T-cell (primary cell): ENCODE results near the gene IL17REL. TPM values are rescaled to one million over a fixed set of nuclear protein-coding genes. Genes with fewer than 3 reads are reported as not detected.
"Not testable (repeated sequence)": the region's sequence is repeated elsewhere in the genome, so short reads cannot be mapped to it uniquely, and the experiment has no call there.

Experiments
- ATAC-seq, 4 experiments: fragments of 200-7000 bp in 3 of 4; fragments of 150-1000 bp in 1 of 4; cut with Tn5 transposase; replicated peaks in 1 of 4; 1 replicate in 3 of 4; 2 replicates in 1 of 4; pipeline ENCODE4 v1.10.0; 2021; ENCODE audit warnings: moderate library complexity in 3 of 4, mild to moderate bottlenecking in 2 of 4, moderate number of reproducible peaks in 1 of 4
- CTCF ChIA-PET, 2 donors: fragments of 300-600 bp; sonication (Branson Sonifier 250); formaldehyde crosslinking; loops; one replicate each; lab custom pipeline; 2022; ENCODE audit warnings: antibody characterized with exemption in 2 of 2; lab: Charles Lee
- POLR2A ChIA-PET, 2 donors: fragments of 300-600 bp; sonication (Branson Sonifier 250); formaldehyde crosslinking; loops; one replicate each; lab custom pipeline; 2022; ENCODE audit warnings: antibody characterized with exemption in 2 of 2; lab: Charles Lee
- DNase-seq, 35 experiments: peaks; one replicate each; pipeline versions ENCODE4 v3.0.0 to v3.0.0-alpha.2; 2013 to 2023
- H3K27ac ChIP-seq: one replicate; pipeline ENCODE4 v1.5.1; 2013; ENCODE audit warnings: low read length
- H3K27me3 ChIP-seq, 2 experiments: replicated peaks in 1 of 2; 1 replicate in 1 of 2; 2 replicates in 1 of 2; pipeline versions ENCODE4 v1.6.1 to v1.7.0; 2013; ENCODE audit warnings: low read length in 1 of 2, mixed read lengths in 1 of 2; ENCODE audit not compliant: control insufficient read depth in 2 of 2, insufficient read depth in 2 of 2; ENCODE audit errors: extremely low read depth in 1 of 2
- H3K36me3 ChIP-seq, 2 donors: 1 replicate in 1 of 2; 2 replicates in 1 of 2; pipeline versions ENCODE4 v1.6.1 to v1.7.0; 2013; ENCODE audit warnings: low read length in 1 of 2; ENCODE audit not compliant: control insufficient read depth in 2 of 2, insufficient read depth in 1 of 2; ENCODE audit errors: extremely low read depth in 1 of 2
- H3K4me1 ChIP-seq, 2 experiments: 1 replicate in 1 of 2; 2 replicates in 1 of 2; pipeline versions ENCODE4 v1.6.1 to v1.7.0; 2013; ENCODE audit warnings: low read length in 2 of 2, mixed read lengths in 1 of 2; ENCODE audit not compliant: insufficient read depth in 2 of 2, control insufficient read depth in 1 of 2; ENCODE audit errors: extremely low read depth in 1 of 2
- H3K4me3 ChIP-seq, 2 donors: 1 replicate in 1 of 2; 2 replicates in 1 of 2; pipeline versions ENCODE4 v1.5.1 to v1.7.0; 2013; ENCODE audit warnings: mild to moderate bottlenecking in 2 of 2, low read length in 1 of 2, moderate library complexity in 1 of 2; ENCODE audit not compliant: control insufficient read depth in 1 of 2; ENCODE audit errors: extremely low read depth in 1 of 2
- H3K9me3 ChIP-seq: 2 replicates; pipeline ENCODE4 v1.7.0; 2013
- H3K27ac Mint-ChIP-seq, 2 donors: one replicate each; pipeline ENCODE4 v1.8.0; 2020 to 2021; ENCODE audit warnings: mild to moderate bottlenecking in 2 of 2, mixed read lengths in 2 of 2
- H3K27me3 Mint-ChIP-seq, 2 donors: one replicate each; pipeline ENCODE4 v1.8.0; 2021 to 2022; ENCODE audit warnings: mixed read lengths in 2 of 2
- H3K36me3 Mint-ChIP-seq: one replicate; pipeline ENCODE4 v1.8.0; 2021; ENCODE audit warnings: mixed read lengths
- H3K4me1 Mint-ChIP-seq, 3 donors: one replicate each; pipeline ENCODE4 v1.8.0; 2020 to 2022; ENCODE audit warnings: mixed read lengths in 3 of 3, mild to moderate bottlenecking in 1 of 3
- H3K4me3 Mint-ChIP-seq, 3 donors: one replicate each; pipeline ENCODE4 v1.8.0; 2020 to 2022; ENCODE audit warnings: mild to moderate bottlenecking in 3 of 3, mixed read lengths in 3 of 3, moderate library complexity in 3 of 3
- H3K9me3 Mint-ChIP-seq, 3 donors: one replicate each; pipeline ENCODE4 v1.8.0; 2020 to 2022; ENCODE audit warnings: mixed read lengths in 3 of 3
- WGBS: methylation state at CpG from one replicate; pipeline ENCODE4 v1.1.5; 2013; ENCODE audit warnings: missing lambda C conversion rate; ENCODE audit not compliant: insufficient coverage; 5-methylcytosine and 5-hydroxymethylcytosine counted together
- total RNA-seq, 35 experiments: library from RNA in 6 of 35; stranded (reverse) in 6 of 35; fragments of 120-200 nt in 1 of 35; gene quantifications; one replicate each; pipeline versions ENCODE4 v1.2.1 to v1.2.4 and lab custom pipeline; 2013 to 2026

IL17REL gene
- total RNA-seq, 5 donors from 2014 or later (not counting 1 experiment from before 2014, with no cell fraction given) = 0.10 TPM; not detected in 4

DNA sequence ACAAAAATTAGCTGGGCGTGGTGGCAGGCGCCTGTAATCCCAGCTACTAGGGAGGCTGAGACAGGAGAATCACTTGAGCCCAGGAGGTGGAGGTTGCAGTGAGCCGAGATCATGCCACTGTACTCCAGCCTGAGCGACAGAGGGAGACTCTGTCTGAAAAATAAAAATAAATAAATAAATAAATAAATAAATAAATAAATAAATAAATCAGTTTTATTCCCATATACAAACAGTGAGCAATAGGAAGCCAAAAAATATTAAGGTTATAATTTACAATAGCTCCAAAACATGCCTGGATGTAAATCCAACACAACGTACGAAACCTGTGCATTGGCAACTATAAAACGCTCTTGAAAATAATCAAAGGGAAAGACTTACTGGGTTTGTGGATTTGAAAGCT, 30.8 kb downstream of the IL17REL start:
- H3K27ac Mint-ChIP-seq, H3K4me3 ChIP-seq, H3K27ac ChIP-seq, H3K4me3 Mint-ChIP-seq, POLR2A ChIA-PET, H3K9me3 ChIP-seq, DNase-seq, H3K36me3 ChIP-seq, H3K4me1 Mint-ChIP-seq, ATAC-seq: not testable (repeated sequence)
- H3K27me3 ChIP-seq = peaks cover 0 to 27% of the 10 kb centered on the region in 2 experiments
- Mint-ChIP-seq H3K36me3 (peaks cover 17% of the 10 kb centered on the region), H3K27me3 (peaks cover 8 to 36% of the 10 kb centered on the region in 2 donors), H3K9me3 (peaks cover 14 to 22% (median 15%) of the 10 kb centered on the region in 3 donors)
- CTCF ChIA-PET = interaction anchor here in 1 of 2 donors (1.2 kb wide), 1 partner anchor 49 kb away, joined by 3 read pairs; no protein-coding TSS in a partner anchor
- H3K4me1 ChIP-seq = peaks cover under 1 to 14% of the 10 kb centered on the region in 2 experiments
- WGBS = 100% methylated on average over 1 of the region's 7 CpGs

DNA sequence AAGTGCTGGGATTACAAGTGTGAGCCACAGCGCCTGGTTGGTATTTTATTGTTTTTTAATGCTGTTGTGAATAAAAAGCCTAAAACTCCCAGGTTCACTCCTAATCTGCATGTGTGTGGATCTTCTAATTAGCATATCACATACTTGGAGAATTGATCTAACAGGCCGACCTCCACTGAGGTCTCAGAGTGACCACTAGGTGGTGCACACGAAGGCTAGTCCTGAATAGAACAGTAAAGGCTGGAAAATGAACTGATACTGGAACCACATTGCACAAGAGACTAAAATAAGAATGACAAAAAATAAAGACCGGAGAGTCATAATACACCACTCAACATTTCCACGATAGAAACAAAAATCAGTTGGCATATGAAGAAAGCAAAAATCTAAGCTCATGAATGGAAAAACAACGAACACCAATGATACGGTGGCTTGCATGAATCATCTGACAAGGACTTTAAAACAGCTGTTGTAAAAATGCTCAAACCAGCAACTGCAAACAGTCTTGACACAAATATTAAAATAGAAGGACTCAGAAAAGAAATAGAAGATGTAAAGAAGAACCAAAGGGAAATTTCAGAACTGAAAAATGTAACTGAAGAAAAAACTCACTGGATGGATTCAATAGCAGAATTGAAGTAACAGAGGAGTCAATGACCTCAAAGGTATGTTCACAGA, 32.8 kb downstream of the IL17REL start:
- ATAC-seq (no peak), DNase-seq (peak in 1 of 35 experiments; percentile 58)
- H3K27me3 Mint-ChIP-seq = peaks cover 8 to 19% of the 10 kb centered on the region in 2 donors
- 33% methylated on average over 2 of the region's 7 CpGs for WGBS
- peaks cover 10 to 30% of the 10 kb centered on the region in 2 experiments for H3K4me1 ChIP-seq
- peaks cover 19 to 24% (median 24%) of the 10 kb centered on the region in 3 donors for H3K4me1 Mint-ChIP-seq
- CTCF ChIA-PET = interaction anchor here in 1 of 2 donors (1.0 kb wide), 1 partner anchor 19 kb away, joined by 4 read pairs; the partner anchor contains the start of gene PIM3
- no peaks in the 10 kb centered on the region for H3K9me3 ChIP-seq
- peaks cover 0 to 23% of the 10 kb centered on the region in 2 experiments for H3K27me3 ChIP-seq
- no peak overlapping the region for H3K4me3 ChIP-seq
- no peak overlapping the region for H3K27ac ChIP-seq
- H3K4me3 Mint-ChIP-seq = no peak overlapping the region
- POLR2A ChIA-PET = no interaction called here
- H3K36me3 Mint-ChIP-seq = peaks cover 9% of the 10 kb centered on the region
- H3K9me3 Mint-ChIP-seq = peaks cover 8 to 9% (median 8%) of the 10 kb centered on the region in 3 donors
- no peak overlapping the region for H3K27ac Mint-ChIP-seq
- no peaks in the 10 kb centered on the region for H3K36me3 ChIP-seq

GRCh38 chr22:49977578-49977977, 35.0 kb downstream of the IL17REL start:
- Mint-ChIP-seq H3K4me3 (no peak overlapping the region), H3K9me3 (peaks cover 8 to 9% (median 8%) of the 10 kb centered on the region in 3 donors), H3K4me1 (peaks cover 14 to 18% (median 17%) of the 10 kb centered on the region in 3 donors), H3K36me3 (peaks cover 9% of the 10 kb centered on the region), H3K27ac (no peak overlapping the region), H3K27me3 (peaks cover 4 to 9% of the 10 kb centered on the region in 2 donors)
- Histone ChIP-seq H3K27me3 (peaks cover 0 to 4% of the 10 kb centered on the region in 2 experiments), H3K4me1 (peaks cover 10 to 19% of the 10 kb centered on the region in 2 experiments), H3K27ac (no peak overlapping the region), H3K36me3 (no peaks in the 10 kb centered on the region), H3K4me3 (no peak overlapping the region), H3K9me3 (no peaks in the 10 kb centered on the region)
- CTCF ChIA-PET = no interaction called here
- 97% methylated on average over 4 of the region's 14 CpGs for WGBS
- POLR2A ChIA-PET = no interaction called here
- ATAC-seq (no peak), DNase-seq (no peak)

DNA sequence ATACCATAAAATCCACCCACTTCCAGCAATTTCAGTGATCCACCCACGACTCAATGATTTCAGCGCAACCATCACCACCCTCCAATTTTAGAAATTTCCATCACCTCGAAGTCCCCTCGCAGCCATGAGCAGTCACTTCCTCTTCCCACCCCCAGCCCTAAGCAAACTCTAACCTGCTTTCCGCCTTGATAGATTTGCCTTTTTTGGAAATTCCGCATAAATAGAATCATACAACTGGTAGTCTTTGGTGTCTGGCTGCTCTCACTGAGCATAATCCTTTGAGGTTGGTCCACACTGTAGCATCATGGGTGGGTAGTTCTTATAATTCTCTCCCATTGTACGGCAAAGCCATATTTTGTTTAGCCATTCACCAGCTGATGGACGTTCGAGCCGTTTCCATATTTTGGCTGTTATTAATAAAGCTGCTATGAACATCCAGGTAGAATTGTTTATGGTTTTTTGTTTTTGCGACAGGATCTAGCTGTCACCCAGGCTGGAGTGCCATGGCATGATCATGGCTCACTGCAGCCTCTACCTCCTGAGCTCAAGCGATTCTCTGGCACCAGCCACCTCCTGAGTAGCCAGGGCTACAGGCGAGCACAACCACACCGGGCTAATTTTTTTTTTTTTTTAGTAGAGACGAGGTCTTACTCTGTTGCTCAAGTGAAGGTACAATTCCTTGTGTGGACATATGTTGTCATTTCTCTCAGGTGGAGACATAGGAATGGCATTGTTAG, 36.0 kb downstream of the IL17REL start:
- Histone ChIP-seq H3K4me1 (peaks cover 10 to 29% of the 10 kb centered on the region in 2 experiments), H3K27ac (peak overlapping the region; percentile 63), H3K27me3 (no peaks in the 10 kb centered on the region), H3K9me3 (no peaks in the 10 kb centered on the region), H3K4me3 (no peak overlapping the region), H3K36me3 (no peaks in the 10 kb centered on the region)
- H3K36me3 Mint-ChIP-seq = peaks cover 9% of the 10 kb centered on the region
- peaks cover 3 to 4% of the 10 kb centered on the region in 2 donors for H3K27me3 Mint-ChIP-seq
- 32% methylated on average over 5 of the region's 15 CpGs for WGBS
- H3K4me3 Mint-ChIP-seq = peak overlapping the region in 1 of 3 donors; percentile 32
- peak in 10 of 35 experiments; percentile 4 to 73 (median 39) for DNase-seq
- H3K4me1 Mint-ChIP-seq = peaks cover 14 to 18% (median 15%) of the 10 kb centered on the region in 3 donors
- CTCF ChIA-PET = interaction anchor here (0.7 to 1.4 kb wide), 2 partner anchors 51 to 538 kb away, joined by 3 to 4 read pairs; no protein-coding TSS in a partner anchor
- peak; percentile 63 to 72 (median 64) for ATAC-seq
- POLR2A ChIA-PET = interaction anchor here in 1 of 2 donors (0.6 kb wide), 1 partner anchor 40 kb away, joined by 3 read pairs; no protein-coding TSS in a partner anchor
- peaks cover 8 to 9% (median 8%) of the 10 kb centered on the region in 3 donors for H3K9me3 Mint-ChIP-seq
- peak overlapping the region; percentile 71 to 84 for H3K27ac Mint-ChIP-seq

- no peaks in the 10 kb centered on the region for H3K36me3 ChIP-seq
- H3K4me3 ChIP-seq = no peak overlapping the region
- Mint-ChIP-seq H3K9me3 (peaks cover 8 to 9% (median 8%) of the 10 kb centered on the region in 3 donors), H3K4me1 (peaks cover 18 to 21% (median 19%) of the 10 kb centered on the region in 3 donors), H3K27ac (peak overlapping the region; percentile 71 to 84), H3K4me3 (peak overlapping the region in 1 of 3 donors; percentile 36), H3K36me3 (peaks cover 9% of the 10 kb centered on the region), H3K27me3 (peaks cover 0 to 4% of the 10 kb centered on the region in 2 donors)
- DNase-seq (peak in 4 of 35 experiments; percentile 2 to 26 (median 4)), ATAC-seq (peak in 2 of 4 experiments; percentile 13 to 20)
- ChIA-PET POLR2A (no interaction called here), CTCF (interaction anchor here in 1 of 2 donors (1.4 kb wide), 1 partner anchor 50 kb away, joined by 4 read pairs; no protein-coding TSS in a partner anchor)
- H3K27me3 ChIP-seq = no peaks in the 10 kb centered on the region
- H3K27ac ChIP-seq = peak overlapping the region; percentile 63
- H3K4me1 ChIP-seq = peaks cover 12 to 37% of the 10 kb centered on the region in 2 experiments
- 70% methylated on average over 7 of the region's 17 CpGs for WGBS
- no peaks in the 10 kb centered on the region for H3K9me3 ChIP-seq
These were observed 36.8 kb downstream of the IL17REL start for GRCh38 chr22:49975543-49976389.
